SH-SY5Y (cell line): ENCODE results near the gene RPLP1.

Experiments
- GATA2 ChIP-seq: IDR thresholded peaks from 2 replicates; pipeline ENCODE4 v1.6.1; 2011; ENCODE audit warnings: mild to moderate bottlenecking, low read depth, low read length
- GATA3 ChIP-seq: IDR thresholded peaks from 2 replicates; pipeline ENCODE4 v1.6.1; 2011; ENCODE audit warnings: low read depth, mild to moderate bottlenecking, low read length, moderate library complexity

DNA sequence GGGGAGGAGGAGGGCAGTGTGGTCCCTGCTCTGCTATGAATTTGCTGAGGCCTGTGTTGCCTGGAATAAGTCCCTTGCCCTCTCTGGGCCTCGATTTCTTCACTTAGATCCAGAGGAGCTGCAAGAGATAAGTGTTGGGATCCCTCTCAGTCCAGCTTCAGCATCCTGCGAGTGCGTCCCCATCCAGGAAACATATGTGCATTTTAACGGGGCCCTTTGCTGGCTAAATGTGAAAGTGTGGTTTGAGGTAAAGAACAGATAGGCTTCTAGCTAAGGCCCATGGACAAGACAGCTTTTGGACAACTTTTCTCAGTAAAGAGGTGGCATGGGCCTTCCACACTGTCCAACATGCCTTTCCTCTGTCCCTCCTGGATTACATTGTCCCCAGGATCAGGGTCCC is 26.5 kb downstream of the RPLP1 start:
- no peak for TF ChIP-seq GATA3
- no peak for TF ChIP-seq GATA2
